ENCODE data around the gene LAMB1.

Gene LAMB1

DNA sequence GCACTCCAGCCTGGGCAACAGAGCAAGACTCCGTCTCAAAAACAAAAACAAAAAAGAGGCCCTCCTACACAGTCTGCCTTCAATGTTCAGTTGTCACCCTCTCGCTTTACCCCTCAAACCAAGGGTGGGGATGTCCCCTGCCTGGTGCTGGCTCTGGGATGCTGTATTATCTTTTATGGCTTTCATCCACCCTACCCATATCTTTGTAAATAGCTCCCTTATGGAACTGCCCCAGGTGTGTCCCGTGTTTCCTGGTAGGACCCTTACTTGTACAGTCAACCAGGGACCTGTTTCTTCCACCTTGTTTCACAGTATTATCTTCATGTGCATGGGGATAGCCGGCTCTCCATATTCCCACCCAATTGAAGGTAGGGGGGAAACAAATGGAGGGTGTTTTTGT lies 15.7 kb upstream of the LAMB1 start:
- in situ Hi-C loops (cut with MboI; ENCODE audit: low sequenced_read_pairs): no loop called here

DNA sequence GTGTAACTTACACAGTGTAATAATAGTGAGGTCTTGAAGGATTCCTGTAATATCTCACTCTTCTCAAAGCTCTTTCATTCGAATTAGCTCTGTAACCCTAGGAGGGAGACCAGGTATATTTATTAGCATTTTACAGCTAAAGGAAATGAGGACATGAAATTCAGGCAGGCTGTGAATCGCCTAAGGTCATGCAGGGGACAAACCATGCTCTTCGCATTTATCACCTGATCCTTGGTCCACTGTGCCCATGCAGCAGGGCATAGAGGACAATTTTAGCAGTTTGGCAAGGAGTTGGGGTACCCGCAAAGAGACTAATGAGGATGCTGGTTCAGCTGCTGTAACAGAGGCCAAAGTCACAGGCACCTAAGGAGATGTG lies 14.8 kb upstream of the LAMB1 start:
- in situ Hi-C loops (cut with MboI; ENCODE audit: low sequenced_read_pairs): no loop called here

DNA sequence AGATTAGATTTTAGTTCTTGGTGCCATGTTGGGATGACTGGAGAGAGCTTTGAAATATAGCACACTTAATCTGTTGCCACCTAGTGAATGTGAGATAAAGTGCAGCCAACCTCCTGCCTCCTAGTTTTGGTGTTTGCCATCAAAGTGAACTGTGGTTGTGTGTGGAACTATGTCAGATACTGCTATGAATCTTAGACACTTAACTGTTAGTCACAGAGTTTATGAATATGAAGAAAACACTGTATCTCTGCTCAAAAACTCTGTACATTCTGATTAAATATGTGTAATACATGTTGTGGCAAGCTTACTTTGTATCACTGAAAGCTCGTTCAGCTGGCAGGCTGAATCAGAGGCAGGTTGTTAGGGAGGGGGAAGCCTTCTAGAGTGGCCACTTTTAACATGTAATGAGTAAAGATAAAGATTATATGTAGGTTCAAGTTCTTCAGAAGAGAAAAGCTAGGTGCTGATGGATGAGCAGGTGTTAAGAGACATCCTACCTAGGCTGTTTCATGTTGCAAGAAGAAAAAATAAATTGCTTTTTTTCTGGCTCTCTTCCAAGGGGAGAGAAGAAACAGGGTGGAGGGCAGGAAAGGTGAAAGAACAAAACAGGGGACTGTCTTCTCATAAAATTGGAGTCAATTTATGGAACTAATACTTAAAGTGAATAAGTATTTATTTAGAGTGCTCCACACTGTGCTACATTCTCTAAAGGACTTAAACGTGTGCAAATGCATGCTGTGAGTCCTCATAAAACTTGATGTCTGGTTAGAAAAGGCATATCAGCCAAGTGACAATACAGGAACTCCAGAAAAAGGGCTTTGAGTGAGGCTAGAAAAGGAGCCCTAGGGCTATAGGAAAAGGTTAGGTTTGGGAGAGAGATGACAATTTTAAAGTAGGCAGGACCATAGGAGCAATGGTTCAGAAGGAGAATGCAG lies 14.1 kb upstream of the LAMB1 start:
- in situ Hi-C loops (cut with MboI; ENCODE audit: low sequenced_read_pairs): no loop called here

DNA sequence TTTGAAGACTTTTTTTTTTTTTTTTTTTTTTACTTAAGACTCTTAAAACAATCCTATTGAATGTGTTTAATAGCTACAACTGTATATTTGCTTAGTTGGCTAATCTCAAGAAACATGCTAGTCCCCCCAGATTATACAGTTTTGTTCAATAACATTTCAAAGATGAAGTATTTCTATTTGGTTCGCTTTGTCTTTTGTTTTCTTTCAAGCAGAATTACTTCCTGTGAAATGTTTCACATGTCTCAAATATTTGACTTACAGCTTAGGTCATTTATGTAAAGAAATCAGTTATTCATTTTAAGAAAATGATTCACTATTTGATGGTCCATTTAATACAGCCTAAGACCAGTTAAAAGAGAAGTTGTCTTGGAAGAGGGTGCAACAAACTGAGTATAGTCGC lies 12.8 kb upstream of the LAMB1 start:
- in situ Hi-C loops (cut with MboI; ENCODE audit: low sequenced_read_pairs): no loop called here

DNA sequence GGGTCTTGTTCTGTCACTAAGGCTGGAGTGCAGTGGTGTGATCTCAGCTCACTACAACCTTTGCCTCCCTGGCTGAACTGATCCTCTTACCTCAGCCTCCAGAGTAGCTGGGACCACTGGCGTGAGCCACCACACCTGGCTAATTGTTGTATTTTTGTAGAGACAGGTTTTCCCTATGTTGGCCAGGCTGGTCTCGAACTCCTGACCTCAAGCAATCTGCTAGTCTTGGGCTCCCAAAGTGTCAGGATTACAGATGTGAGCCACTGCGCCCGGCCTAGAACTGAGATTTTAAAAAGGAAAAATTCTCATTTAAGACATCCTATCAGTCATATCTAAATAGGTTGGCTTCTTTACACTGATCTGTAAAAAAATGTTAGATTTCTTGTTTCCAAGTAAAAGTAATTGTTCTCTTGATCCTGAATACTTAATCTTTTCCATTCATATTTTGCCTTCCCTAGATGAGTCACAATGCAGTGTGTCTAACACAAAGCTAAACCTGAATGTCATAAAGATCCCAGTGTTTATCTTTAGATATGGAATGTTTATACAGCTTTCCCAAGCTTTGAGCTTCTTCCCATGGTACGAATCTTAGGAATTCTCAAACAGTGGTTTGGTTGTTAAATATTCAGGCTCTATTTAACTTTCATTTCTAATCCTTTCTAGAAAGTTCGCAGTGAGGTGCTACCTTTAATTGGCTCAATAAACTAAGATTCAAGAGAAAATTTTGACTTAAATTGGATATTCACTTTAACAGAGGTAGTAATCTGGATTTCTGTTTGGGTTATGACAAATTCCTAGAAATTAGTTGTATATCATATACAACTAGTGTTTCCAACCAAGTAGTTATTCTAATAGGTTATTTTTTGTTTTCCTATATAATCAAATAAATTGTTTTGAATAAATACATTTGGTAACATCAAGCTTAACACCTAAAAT lies 12.1 kb upstream of the LAMB1 start:
- in situ Hi-C loops (cut with MboI; ENCODE audit: low sequenced_read_pairs): no loop called here

DNA sequence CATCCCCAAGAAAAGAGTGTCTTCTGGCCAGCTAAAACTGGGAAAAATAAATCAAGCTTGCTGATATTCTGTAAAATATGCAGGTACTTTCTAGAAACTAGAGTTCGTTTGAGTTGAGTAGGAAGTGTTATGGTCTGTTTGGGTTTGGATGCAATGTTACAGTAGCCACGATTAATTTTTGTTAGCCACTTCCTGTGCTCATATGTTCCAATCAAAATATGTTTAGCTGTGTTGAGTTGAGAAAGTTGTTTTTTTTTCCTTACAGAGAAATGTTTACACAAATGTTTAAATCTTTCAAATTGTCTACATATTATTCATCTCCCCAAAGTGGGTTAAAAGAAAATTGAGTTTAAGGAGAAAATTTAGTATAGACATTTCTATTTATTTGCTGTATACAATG lies 11.3 kb upstream of the LAMB1 start:
- in situ Hi-C loops (cut with MboI; ENCODE audit: low sequenced_read_pairs): no loop called here

DNA sequence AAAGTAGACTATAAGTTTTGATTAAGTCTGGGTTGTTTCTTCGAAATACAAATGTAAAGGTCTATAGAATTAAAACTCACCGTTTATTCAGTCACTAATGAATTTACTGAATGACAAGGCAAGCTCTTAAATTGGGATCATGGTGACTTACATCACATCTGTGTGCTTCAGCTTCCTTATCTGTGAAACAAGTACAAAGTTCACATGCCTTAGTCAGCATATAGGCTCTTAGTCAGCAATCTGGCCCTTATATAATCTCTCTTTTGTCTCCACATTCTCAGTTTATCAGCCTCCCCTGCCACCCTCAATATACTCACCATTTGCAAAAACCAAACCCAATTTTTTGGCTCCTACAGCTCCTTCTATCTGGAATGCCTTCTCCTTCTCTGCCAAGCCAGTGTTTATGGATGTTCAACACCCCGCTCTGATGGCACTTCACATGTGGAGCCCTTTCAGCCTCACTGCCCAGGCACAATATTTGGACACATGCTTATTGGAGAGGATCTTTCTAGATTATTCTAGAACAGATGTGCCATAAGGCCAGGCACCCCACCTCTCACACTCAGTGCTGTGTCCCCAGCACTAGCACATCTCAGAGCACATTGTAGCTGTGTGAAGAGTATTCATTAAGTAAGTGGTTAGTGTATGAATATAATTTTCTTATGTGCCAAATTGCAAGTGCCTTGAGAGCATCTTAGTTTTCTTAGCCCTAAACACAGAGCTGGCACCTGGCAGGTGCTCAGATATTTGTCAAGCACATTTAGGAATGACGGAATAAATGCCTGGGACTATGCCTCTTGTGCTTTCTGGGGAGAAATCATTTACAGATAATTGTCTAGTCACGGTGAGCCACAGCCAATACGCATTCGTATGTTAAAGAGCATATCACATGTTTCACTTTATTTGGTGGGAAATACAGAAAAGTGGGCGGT lies 9.8 kb upstream of the LAMB1 start:
- in situ Hi-C loops (cut with MboI; ENCODE audit: low sequenced_read_pairs): no loop called here

DNA sequence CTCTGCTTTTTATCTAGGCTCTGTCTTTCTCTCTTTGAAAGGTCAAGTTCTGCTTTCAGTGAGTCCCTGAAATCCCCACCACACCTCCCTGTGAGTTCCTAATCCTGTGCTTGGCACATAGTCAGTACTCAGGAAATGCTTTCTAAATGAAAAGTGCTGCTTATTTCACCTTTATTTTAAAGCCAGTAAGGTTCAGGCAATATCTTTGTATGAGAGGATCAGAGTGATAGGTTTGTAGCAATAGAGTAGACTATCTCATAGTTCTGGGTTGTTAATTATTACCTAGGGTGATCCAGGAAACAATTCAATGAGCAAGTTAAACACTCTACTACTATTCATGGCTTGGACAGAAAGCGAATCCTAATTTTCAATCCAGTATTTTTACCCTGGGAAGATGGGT lies 7.4 kb upstream of the LAMB1 start:
- in situ Hi-C loops (cut with MboI; ENCODE audit: low sequenced_read_pairs): no loop called here

DNA sequence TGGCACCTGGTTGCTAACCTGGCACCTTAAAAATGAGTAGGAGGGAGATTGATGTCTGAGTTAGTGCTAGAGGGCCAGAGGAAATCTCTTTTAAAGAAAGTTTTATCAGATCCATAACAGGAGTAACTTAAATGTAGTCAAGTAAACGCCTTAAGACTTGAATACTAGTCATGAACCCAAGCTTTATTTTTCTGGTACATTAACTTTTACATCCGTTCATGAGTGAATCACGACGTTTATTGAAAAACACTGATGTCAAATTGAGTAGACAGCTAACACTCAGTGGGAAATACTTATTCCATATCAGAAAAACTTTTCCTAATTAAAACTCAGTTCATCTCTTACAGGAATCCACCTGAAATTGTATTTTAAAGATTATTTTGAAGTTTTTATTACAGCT lies 6.9 kb upstream of the LAMB1 start:
- in situ Hi-C loops (cut with MboI; ENCODE audit: low sequenced_read_pairs): no loop called here

DNA sequence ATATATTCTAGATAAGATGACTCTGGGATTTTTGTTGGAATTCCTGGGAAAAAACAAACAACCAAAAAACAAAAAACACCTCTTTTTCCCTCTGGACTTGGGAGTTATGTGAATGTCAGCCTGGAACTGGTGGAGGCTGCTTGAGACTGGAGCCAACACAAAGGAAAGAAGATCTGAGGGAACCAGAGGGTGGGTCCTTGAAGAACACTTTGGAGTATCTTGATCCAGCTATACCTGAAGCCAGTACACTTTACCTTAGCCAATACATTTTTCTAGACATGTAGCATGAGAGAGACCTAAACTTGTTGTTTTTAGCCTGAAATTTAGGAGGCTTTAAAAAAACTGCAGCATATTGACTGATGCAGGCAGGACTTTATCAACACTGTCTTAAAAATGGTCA lies 5.9 kb upstream of the LAMB1 start:
- in situ Hi-C loops (cut with MboI; ENCODE audit: low sequenced_read_pairs): no loop called here

DNA sequence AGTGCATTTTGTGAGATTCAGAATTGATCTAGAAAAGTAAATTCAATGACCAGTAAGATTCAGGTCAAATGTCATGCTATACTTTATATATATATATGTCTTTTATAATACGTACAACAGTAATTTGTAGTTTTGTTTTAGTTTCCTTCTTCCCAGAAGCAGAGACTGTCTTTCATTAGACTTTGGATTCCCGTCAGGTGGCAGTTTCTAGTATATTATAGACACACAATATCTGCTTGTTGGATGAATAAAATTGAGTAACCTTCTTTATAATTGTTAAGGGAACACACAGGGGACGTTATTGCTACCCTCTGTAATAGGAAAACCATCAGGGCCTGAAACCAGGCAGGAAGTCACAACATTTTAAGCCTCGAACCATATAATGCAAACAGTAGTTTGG lies 5.3 kb upstream of the LAMB1 start:
- in situ Hi-C loops (cut with MboI; ENCODE audit: low sequenced_read_pairs): no loop called here

DNA sequence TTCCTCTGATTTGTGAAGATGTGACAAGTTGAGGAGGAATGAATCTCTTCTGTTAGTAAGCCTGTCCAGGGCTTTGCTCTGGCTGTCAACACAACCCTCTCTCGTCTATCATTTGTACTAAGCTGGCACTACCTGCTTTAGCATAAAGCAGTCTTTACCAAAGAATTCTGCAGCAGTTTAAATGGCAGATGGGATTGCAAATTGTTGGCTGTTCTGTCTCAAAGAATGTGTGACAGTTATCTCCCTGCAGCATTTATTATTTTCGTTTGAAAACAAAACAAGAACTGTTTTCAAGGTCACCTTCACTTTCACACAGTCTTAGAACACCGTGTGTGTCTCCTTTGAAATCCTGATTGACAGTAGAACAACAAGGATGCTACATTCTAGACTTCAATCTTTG lies 4.8 kb upstream of the LAMB1 start:
- in situ Hi-C loops (cut with MboI; ENCODE audit: low sequenced_read_pairs): no loop called here

DNA sequence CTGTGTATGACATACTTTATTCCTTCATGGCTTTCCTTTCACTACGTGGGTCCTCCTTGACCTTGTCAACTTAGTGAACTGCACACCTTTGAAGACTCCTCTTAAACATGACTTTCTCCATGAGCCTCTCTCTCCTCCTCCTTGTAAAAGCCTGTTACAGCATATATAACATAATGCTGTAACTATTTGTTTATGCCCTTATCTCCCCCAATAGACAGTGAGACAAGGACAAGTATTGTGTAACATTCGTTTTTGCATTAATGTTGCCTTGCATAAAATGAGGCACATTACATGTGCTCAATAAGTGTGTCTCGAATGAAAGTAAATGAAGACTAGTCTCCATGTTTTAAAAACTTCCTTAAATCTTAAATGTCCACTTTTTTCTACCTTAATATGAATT lies 4.3 kb upstream of the LAMB1 start:
- in situ Hi-C loops (cut with MboI; ENCODE audit: low sequenced_read_pairs): no loop called here

DNA sequence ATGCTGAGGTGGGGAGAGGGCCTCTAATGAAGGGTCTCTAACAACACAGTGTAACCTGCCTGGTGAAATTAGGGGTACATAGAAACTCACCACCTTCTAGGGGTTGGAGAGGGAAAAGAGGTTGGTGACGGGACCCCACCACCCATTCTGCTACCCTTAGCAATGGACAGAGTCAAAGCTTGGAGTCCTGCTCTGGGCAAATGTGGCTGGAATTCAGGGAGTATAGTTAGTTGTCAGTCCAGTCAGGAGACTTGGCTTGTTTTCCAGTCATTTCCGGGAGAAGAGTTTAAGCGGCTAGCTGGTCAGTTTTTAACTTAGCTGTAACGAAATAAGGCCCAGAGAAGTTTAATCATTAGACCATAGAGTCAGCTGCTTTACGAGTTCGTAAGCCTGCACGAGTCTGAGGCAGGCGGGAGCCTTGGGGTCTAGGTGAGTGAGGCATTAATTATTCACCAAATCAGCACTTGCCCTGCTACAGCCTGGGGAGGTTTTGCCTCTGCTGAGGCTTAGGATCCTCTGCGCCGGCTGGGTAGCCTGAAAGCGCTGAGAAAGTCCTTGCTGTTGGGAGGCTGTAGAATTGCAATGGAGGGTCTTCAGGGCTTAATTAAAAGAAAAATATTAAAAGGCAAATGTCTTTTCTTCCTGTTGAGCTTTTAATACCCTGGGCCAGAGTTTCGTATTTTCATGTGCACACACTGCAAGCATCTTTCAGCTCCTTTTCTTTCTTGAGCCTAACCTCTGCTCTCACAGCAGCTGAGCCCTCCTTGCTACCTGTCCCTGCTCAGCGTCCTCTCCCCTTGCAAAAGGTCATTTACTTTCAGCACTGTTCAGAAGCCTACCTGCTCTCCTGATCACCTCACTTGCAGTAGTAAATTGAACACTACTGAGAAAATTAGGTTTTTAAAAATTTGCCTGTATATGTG lies 1.5 kb upstream of the LAMB1 start:
- in situ Hi-C loops (cut with MboI; ENCODE audit: low sequenced_read_pairs): no loop called here

DNA sequence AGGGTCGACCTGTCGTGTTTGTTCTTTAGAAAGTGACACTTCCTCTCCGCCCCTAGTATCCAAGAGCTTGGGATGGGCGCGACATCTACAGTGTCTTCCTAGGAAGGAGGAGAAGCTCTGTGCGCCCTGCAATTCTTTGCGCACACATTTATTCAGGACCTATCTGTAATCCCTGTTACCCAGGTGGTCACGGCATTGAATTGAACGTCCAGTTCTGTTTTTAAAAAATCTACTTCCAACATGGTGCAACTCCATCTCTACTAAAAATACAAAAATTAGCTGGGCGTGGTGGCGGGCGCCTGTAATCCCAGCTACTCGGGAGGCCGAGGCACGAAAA lies 606 bp upstream of the LAMB1 start:
- in situ Hi-C loops (cut with MboI; ENCODE audit: low sequenced_read_pairs): no loop called here

DNA sequence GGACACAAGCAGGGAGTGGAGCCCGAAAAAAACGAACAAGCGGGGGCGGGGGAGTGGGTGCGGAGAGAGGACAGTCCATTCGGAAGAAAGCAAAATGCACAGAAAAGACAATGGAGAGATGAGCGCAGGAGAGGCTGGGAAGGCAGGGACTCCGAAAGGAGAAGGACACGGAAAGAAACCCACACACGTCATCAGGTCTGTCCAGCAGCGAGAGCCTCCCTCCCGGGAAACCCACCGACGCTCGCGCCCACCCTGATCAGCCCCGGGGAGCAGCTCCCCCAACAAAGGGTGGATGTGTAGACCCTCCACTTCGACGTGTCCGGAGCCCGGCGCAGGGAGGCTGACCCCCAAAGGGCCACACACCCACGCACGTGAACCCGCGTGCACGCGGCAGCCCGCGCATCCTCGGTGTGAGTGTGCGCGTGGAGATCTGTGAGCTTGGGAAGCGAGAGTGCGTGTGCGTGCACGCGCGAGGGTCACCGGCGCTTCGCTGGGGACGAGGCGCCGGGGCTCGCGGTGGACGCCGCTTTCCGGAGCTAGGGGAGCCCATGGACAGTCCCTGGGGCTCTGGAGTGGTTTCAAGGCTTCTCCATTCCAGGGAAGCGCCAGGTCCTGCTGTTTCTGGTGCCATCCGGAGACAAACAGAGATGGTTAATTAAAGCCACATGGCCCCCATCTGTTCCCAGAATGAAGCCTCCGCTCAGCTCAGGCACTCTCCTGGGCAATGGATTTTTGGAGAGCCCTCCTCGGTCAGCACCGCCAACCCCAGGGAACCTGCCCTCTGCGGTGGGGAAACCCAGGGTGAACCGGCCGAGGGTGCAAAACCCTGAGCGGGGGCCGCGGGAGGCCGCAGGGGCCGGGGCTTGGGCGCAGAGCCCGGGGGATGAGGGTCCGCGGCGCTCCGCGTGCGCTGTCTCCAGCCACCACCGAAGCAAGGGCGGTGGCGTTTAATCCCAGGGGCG lies 916 bp downstream of the LAMB1 start:
- in situ Hi-C loops (cut with MboI; ENCODE audit: low sequenced_read_pairs): no loop called here

DNA sequence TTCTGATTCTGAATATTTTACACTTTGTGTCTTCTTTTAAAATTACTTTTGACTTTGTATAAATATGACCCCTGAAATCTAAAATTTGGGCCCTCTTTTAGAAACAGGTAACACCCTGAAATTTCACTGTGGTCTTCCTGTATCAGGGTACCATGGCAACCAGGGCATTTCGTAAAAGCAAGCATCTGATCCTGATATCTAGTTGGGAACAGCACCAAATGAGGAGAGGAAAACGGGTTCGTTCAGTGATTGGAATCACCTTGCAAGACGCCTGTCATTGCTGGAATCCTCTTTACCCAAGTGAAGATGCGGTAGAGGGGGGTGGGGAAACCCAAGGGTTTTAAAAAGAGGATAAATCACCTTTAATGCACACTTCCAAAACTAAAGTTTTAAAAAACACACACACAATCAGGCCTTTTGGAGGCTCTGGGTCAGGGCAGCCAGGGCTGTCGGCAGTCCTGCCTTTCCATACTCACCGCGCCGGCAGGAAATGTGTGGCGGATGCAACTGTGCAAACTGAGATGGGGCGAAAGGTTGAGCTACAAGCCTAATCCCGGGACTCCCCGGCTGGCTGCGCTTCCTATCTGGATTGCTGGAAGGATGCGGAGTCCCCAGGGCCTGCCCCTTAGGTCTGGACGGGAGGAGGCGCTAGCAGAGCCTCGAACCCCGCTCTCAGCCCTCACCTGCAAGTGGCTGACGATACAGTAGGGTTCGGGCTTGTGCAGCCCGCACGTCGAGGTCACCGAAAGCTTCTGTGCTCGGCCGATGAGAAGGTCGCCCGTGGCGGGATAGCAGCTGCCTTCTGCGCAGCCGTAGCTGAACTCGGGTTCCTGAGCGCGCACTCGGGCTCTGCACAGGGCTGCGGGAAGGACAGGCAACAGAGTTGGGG lies 1.8 kb downstream of the LAMB1 start:
- in situ Hi-C loops (cut with MboI; ENCODE audit: low sequenced_read_pairs): no loop called here
